SK-N-SH treated with all-trans-retinoic acid at 6 μM for 48 hours (cell line): ENCODE data around the gene NDUFB10.

Experiments
- ARNTL ChIP-seq: fragments of 450-650 bp; formaldehyde crosslinking; IDR thresholded peaks from 2 replicates; pipeline ENCODE4 v1.5.0; 2020; ENCODE audit warnings: low read depth, mild to moderate bottlenecking, moderate library complexity, borderline replicate concordance
- ESRRG ChIP-seq: fragments of 250-450 bp; sonication (Bioruptor Pico); IDR thresholded peaks from 2 replicates; pipeline ENCODE4 v1.6.1; 2021; ENCODE audit warnings: mild to moderate bottlenecking
- PPARA ChIP-seq: fragments of 250-450 bp; sonication (Bioruptor Pico); IDR thresholded peaks from 2 replicates; pipeline ENCODE4 v1.5.0; 2020; ENCODE audit warnings: mild to moderate bottlenecking, borderline replicate concordance
- RARB ChIP-seq: fragments of 250-450 bp; sonication (Bioruptor Pico); IDR thresholded peaks from 2 replicates; pipeline ENCODE4 v1.8.0; 2021; ENCODE audit warnings: mild to moderate bottlenecking, moderate library complexity
- TCF4 ChIP-seq: fragments of 250-450 bp; sonication (Bioruptor Pico); IDR thresholded peaks from 2 replicates; pipeline ENCODE4 v1.8.0; 2021; ENCODE audit warnings: mild to moderate bottlenecking, moderate library complexity, borderline replicate concordance
- ZFP30 ChIP-seq: fragments of 450-650 bp; formaldehyde crosslinking; IDR thresholded peaks from 2 replicates; pipeline ENCODE4 v1.5.0; 2022; ENCODE audit warnings: mild to moderate bottlenecking, moderate library complexity
- TF ChIP-seq, protein P1 (sequence below): fragments of 250-450 bp; sonication (Bioruptor Pico); IDR thresholded peaks from 2 replicates; pipeline ENCODE4 v1.5.1; 2020; ENCODE audit warnings: low read depth, mild to moderate bottlenecking, moderate library complexity
- TF ChIP-seq, protein P2 (sequence below): fragments of 250-450 bp; sonication (Bioruptor Pico); IDR thresholded peaks from 2 replicates; pipeline ENCODE4 v1.8.0; 2020; ENCODE audit warnings: mild to moderate bottlenecking, moderate library complexity, borderline replicate concordance

DNA sequence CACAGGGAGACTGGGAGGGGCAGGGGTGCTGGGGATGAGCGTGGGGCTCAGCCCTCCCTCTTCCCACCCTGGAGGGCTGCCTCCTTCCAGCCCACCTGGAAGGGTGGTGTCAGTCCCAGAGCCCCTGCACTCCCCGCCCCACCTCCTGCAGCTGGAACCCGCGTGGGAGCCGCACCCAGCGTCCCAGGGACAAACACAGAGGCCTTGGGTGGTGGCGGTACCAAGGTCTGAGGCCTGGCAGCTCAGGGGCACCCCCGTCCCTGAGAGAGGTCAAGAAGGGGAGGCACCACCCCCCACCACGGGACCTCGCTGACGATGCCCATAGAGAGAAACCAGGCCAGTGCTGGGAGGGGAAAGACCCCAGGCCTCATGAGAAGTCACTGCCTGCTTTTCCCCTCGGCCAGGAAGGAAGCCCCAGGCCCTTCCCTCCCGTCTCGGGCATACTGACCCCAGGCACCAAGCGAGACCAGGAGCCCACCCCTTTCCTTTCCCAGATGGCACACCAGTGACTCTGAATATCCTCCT lies 45.2 kb upstream of the NDUFB10 start:
- TF ChIP-seq ZFP30 (CRISPR knock-in tag) (no peak), RARB (CRISPR knock-in tag) (no peak), TCF4 (CRISPR knock-in tag) (no peak), ESRRG (CRISPR knock-in tag) (no peak), PPARA (CRISPR knock-in tag) (no peak), ARNTL (CRISPR knock-in tag) (no peak)
- TF ChIP-seq, protein P1, sequence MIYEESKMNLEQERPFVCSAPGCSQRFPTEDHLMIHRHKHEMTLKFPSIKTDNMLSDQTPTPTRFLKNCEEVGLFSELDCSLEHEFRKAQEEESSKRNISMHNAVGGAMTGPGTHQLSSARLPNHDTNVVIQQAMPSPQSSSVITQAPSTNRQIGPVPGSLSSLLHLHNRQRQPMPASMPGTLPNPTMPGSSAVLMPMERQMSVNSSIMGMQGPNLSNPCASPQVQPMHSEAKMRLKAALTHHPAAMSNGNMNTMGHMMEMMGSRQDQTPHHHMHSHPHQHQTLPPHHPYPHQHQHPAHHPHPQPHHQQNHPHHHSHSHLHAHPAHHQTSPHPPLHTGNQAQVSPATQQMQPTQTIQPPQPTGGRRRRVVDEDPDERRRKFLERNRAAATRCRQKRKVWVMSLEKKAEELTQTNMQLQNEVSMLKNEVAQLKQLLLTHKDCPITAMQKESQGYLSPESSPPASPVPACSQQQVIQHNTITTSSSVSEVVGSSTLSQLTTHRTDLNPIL (CRISPR knock-in tag) = no peak
- TF ChIP-seq, protein P2, sequence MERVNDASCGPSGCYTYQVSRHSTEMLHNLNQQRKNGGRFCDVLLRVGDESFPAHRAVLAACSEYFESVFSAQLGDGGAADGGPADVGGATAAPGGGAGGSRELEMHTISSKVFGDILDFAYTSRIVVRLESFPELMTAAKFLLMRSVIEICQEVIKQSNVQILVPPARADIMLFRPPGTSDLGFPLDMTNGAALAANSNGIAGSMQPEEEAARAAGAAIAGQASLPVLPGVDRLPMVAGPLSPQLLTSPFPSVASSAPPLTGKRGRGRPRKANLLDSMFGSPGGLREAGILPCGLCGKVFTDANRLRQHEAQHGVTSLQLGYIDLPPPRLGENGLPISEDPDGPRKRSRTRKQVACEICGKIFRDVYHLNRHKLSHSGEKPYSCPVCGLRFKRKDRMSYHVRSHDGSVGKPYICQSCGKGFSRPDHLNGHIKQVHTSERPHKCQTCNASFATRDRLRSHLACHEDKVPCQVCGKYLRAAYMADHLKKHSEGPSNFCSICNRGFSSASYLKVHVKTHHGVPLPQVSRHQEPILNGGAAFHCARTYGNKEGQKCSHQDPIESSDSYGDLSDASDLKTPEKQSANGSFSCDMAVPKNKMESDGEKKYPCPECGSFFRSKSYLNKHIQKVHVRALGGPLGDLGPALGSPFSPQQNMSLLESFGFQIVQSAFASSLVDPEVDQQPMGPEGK (CRISPR knock-in tag) = no peak
